ENCODE results near the gene BTAF1.

DNA sequence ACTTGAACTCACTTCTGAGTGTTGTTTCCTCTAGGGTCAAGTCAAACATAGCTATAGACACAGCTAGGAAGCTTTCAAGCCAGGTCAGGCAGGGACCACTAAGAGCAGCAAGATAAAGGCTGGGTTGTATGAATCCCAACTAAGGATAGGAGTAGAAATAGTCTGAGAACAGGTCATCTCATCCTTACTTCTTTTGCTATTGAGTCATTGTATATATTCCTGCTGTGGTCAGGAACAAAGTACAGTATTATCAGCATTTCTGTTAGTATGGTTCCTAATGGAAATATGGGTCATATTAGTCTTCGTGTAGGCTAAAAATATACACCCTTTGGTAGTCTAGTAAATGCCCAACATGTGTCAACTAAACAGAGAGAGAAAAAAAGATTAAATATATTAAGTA, 145.3 kb downstream of the BTAF1 start:
- TF ChIP-seq, protein P1, sequence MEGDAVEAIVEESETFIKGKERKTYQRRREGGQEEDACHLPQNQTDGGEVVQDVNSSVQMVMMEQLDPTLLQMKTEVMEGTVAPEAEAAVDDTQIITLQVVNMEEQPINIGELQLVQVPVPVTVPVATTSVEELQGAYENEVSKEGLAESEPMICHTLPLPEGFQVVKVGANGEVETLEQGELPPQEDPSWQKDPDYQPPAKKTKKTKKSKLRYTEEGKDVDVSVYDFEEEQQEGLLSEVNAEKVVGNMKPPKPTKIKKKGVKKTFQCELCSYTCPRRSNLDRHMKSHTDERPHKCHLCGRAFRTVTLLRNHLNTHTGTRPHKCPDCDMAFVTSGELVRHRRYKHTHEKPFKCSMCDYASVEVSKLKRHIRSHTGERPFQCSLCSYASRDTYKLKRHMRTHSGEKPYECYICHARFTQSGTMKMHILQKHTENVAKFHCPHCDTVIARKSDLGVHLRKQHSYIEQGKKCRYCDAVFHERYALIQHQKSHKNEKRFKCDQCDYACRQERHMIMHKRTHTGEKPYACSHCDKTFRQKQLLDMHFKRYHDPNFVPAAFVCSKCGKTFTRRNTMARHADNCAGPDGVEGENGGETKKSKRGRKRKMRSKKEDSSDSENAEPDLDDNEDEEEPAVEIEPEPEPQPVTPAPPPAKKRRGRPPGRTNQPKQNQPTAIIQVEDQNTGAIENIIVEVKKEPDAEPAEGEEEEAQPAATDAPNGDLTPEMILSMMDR (optimal IDR thresholded peaks at IDR 0.05 in 1 of 3, IDR thresholded peaks at IDR 0.05 in 1 of 3, conservative IDR thresholded peaks at IDR 0.05 in 1 of 3; ENCODE audit: extremely low read depth in 1 of 3, insufficient read depth in 2 of 3, low read length in 3 of 3), result no peak
- TF ChIP-seq EZH2 (IDR thresholded peaks at IDR 0.05; ENCODE audit: low read length), result no peak

Data from keratinocyte (primary cell).